ENCODE data around the gene BCAN.

The BCAN gene

DNA sequence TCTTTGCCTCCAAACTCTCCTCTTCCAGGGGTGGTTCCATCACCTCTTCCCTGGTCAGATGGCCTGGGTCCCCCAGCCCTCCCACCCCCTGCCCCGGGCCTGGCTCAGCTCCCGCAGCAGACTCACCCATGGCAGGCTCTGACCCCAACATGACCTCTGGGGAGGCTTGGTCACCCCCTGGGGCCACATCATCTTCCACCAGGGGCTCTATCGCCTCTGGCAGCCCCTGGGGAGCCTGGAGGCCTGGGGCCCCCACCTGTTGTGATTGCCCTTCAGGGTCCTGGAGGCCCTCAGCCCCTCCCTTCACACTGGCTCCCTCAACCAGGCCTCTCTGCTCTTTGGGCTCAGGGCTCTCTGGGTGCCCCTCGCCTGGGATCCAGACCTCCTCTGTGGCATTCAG lies 28.9 kb downstream of the BCAN start:
- H3K4me3 ChIP-seq (ENCODE audit: control insufficient read depth, low read depth, low read length), result no peak overlapping the region
- TF ChIP-seq, protein P1, sequence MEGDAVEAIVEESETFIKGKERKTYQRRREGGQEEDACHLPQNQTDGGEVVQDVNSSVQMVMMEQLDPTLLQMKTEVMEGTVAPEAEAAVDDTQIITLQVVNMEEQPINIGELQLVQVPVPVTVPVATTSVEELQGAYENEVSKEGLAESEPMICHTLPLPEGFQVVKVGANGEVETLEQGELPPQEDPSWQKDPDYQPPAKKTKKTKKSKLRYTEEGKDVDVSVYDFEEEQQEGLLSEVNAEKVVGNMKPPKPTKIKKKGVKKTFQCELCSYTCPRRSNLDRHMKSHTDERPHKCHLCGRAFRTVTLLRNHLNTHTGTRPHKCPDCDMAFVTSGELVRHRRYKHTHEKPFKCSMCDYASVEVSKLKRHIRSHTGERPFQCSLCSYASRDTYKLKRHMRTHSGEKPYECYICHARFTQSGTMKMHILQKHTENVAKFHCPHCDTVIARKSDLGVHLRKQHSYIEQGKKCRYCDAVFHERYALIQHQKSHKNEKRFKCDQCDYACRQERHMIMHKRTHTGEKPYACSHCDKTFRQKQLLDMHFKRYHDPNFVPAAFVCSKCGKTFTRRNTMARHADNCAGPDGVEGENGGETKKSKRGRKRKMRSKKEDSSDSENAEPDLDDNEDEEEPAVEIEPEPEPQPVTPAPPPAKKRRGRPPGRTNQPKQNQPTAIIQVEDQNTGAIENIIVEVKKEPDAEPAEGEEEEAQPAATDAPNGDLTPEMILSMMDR (IDR thresholded peaks at IDR 0.05; ENCODE audit: control insufficient read depth, insufficient read depth, low read depth, low read length, missing control alignments), result no peak
- DNase-seq (ENCODE audit: low read depth), result no peak

DNA sequence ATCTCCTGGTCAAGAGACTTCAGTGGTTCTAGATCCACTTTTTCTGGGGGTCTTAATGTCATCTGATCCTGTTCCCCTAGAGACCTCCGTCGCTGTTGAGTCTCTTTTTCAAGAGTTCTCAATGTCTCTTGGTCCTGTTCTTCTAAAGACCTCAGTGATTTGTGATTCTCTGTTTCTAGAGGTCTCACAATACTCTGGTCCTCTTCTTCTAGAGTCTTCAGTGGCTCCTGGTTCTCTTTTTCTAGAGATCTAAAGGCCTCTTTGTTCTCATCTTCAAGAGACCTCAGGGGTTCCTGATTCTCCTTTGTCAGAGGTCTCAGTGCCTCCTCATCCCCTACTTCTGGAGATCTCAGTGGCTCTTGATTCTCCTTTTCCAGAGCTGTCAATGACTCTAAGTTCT lies 29.9 kb downstream of the BCAN start:
- TF ChIP-seq, protein P1 (IDR thresholded peaks at IDR 0.05; ENCODE audit: control insufficient read depth, insufficient read depth, low read depth, low read length, missing control alignments), result no peak
- H3K4me3 ChIP-seq (ENCODE audit: control insufficient read depth, low read depth, low read length), result no peak overlapping the region

DNA sequence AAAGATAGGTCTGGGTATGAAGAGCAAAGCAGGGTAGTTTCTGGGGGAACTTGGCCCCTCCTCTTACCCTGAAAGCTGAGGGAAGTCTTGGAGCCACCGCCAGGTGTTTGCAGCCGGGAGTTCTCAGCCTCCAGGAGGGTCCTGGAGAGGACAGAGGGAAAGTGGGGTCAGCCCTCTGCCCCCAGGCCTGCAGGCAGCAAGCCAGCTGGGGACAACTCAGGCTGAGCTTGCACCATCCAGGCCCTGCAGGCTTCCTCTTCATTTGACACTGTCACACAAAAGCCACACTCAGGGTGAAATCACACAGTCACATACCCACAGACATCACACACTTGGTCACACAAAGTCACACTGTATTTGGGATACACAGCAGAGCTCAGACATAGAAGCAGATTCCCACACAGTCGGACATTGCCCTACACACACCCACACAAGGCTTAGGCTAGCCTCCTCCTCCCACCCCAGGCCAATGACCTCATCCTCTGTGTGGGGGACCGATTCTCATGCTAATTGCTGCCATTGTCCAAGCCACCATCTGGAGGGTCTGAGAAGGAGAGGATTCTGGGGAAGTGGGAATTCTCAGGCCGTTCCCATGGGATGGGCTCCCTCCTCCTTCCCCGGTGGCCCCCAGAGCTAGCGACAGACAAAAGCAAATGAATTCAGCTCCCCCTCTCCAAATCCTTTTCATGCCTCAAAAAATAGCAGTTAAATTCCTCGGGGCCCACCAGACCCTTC lies 31.6 kb downstream of the BCAN start:
- no peak overlapping the region for H3K4me3 ChIP-seq (ENCODE audit: control insufficient read depth, low read depth, low read length)
- TF ChIP-seq, protein P1 (IDR thresholded peaks at IDR 0.05; ENCODE audit: control insufficient read depth, insufficient read depth, low read depth, low read length, missing control alignments), result no peak
- no peak for DNase-seq (ENCODE audit: low read depth)

More for the DNA sequence above, 29.9 kb downstream of the BCAN start:
- DNase-seq (ENCODE audit: low read depth), result no peak

DNA sequence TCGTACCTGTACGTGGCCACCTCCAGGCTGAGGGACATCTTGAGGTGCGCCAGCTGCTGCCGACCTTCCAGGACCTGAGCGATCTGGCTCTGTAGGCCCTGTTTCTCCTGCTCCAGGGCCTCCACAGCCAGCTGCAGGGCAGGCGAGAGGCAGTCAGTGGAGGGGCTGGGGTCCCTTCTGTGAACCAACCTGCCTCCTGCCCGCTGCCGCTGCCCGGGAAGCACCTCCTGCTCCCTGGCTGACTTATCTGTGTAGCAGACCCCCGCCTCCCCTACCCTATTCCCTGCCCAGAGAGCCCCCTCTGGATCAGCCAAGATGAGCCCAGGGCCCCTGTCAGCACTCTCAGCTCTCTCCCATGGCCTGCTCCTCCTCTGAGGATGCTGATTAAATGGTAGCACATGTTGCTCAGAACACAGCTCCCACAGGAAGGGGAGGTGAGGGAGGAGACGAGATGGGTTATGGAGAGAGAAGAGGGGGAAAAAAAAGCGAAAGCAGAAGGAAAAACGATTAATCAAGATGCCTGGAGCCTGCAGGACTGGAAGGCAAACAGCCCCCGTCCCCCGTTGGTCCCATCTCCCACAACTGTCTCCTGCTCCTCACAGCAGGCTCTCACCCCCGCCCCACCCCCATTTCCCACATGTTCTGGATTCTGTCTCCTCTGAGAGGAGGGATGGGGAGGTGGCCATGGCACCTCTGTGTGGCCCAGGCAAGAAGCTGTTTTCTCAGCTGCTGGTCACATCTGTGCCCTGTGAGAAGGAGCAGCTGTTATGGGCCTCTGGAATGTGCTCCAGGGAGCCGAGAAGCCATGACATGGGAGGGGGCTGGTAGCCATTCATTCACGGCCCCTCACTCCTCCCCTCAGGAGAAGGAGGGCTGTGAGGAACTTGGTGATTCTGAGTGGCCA lies 33.5 kb downstream of the BCAN start:
- peak overlapping the region; percentile 55 for H3K4me3 ChIP-seq (ENCODE audit: control insufficient read depth, low read depth, low read length)
- TF ChIP-seq, protein P1 (IDR thresholded peaks at IDR 0.05; ENCODE audit: control insufficient read depth, insufficient read depth, low read depth, low read length, missing control alignments), result no peak
- no peak for DNase-seq (ENCODE audit: low read depth)

DNA sequence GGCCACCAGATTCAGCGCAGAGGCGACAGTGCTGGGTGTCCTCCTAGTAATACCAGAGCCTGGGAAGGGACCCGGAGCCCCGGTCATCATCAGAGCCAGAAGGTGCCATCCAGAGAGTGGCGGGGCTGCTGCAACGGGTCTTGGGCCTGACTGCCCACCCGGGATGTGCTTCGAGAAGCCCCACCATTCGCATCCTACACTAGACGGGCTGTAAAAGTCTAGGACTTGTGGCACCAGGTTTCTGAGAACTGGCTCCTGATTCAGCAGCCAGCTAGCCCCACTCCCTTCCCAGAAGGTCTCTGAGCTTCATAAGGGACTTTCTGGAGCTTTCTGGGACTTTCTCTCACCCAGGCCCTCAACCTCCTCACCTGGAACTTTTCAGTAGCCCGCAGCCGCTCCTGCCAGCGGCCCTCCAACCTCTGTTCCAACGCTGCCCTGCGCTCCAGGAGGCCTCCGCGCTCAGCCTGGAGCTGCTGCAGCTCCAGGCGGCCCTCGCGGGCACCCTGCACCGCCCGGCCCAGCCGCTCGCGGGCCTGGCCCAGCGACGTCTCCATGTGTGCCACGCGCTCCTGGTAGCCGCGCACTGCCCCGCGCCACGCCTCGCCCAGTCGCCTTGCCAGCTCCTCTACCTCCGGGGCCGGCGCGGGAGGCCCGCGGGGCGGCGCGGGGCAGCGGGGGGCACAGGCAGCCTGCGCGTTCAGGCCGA lies 34.4 kb downstream of the BCAN start:
- TF ChIP-seq, protein P1 (IDR thresholded peaks at IDR 0.05; ENCODE audit: control insufficient read depth, insufficient read depth, low read depth, low read length, missing control alignments), result no peak
- peak overlapping the region; percentile 55 for H3K4me3 ChIP-seq (ENCODE audit: control insufficient read depth, low read depth, low read length)
- no peak for DNase-seq (ENCODE audit: low read depth)

All from AG09309 (cell line).